Left lung (tissue), 10 donors: ENCODE measurements around the gene RAB4B. TPM values are rescaled to one million over a fixed set of nuclear protein-coding genes. Genes with fewer than 3 reads are reported as not detected.

Experiments
- ATAC-seq: fragments of 200-7000 bp; cut with Tn5 transposase; one replicate; pipeline ENCODE4 v1.9.1; 2020; ENCODE audit warnings: moderate library complexity
- DNase-seq, 4 donors: peaks; one replicate each; pipeline ENCODE4 v3.0.0-alpha.2; 2013 to 2020
- H3K27ac ChIP-seq, 2 donors: fragments of 200-600 bp; sonication (generic) in 1 of 2; one replicate each; pipeline versions ENCODE4 v1.5.0 to v1.8.0; 2020 to 2021
- H3K27me3 ChIP-seq, 2 donors: fragments of 200-600 bp; sonication (generic) in 1 of 2; one replicate each; pipeline versions ENCODE4 v1.5.0 to v1.8.0; 2020 to 2021
- H3K36me3 ChIP-seq, 2 donors: fragments of 200-600 bp; sonication (generic) in 1 of 2; one replicate each; pipeline versions ENCODE4 v1.5.0 to v1.8.0; 2020 to 2021
- H3K4me1 ChIP-seq, 2 donors: fragments of 200-600 bp; one replicate each; pipeline ENCODE4 v1.8.0; 2021
- H3K4me3 ChIP-seq, 2 donors: fragments of 200-600 bp; sonication (generic) in 1 of 2; one replicate each; pipeline versions ENCODE4 v1.5.0 to v1.8.0; 2020 to 2021; ENCODE audit warnings: mild to moderate bottlenecking in 1 of 2
- H3K9me3 ChIP-seq, 2 donors: fragments of 200-600 bp; sonication (generic) in 1 of 2; one replicate each; pipeline versions ENCODE4 v1.5.0 to v1.8.0; 2020 to 2021
- CTCF ChIP-seq, 2 donors: fragments of 200-600 bp; sonication (generic) in 1 of 2; IDR thresholded peaks; one replicate each; pipeline versions ENCODE4 v1.5.0 to v1.8.0; 2021; ENCODE audit warnings: antibody characterized with exemption in 2 of 2
- intact Hi-C, 2 donors: fragments of 100-400 bp; cut with DNase I; formaldehyde crosslinking; loops; one replicate each; pipeline versions ENCODE4 v1.11.2 to v1.14.2; 2022
- polyA plus RNA-seq, 6 donors: library from polyadenylated mRNA; unstranded; fragments of 120-200 nt; gene quantifications; one replicate each; pipeline ENCODE4 v1.2.1, GENCODE V29; 2013; ENCODE audit not compliant: insufficient read length in 6 of 6
- total RNA-seq, 2 donors: library from RNA; stranded (reverse); fragmentation: NEBNext Ultra II Directional; extraction: Animal tissue kit (Norgen Biotek cat#: 25700); gene quantifications; one replicate each; pipeline ENCODE4 v1.2.1, GENCODE V29; 2021
- donor health status: DM: no; HTN: yes; CAD: no.
- donor health status: DM: no; HTN: no; CAD: no.

Gene RAB4B
- total and polyA plus RNA-seq, 8 donors = 11.1 to 50.4 (median 13.3) TPM

GRCh38 chr19:40799558-40800338 lies 21.7 kb downstream of the RAB4B start:
- Histone ChIP-seq H3K4me1 (peaks cover 45 to 58% of the 10 kb centered on the region in 2 donors), H3K9me3 (no peaks in the 10 kb centered on the region), H3K4me3 (peak overlapping the region; percentile 58 to 96), H3K27me3 (no peaks in the 10 kb centered on the region), H3K27ac (peak overlapping the region; percentile 91 to 93), H3K36me3 (peaks cover 0 to 44% of the 10 kb centered on the region in 2 donors)
- TF ChIP-seq CTCF (IDR thresholded peaks at IDR 0.05) = no peak
- DNase-seq = peak in 3 of 4 donors; percentile 50 to 90 (median 68)
- intact Hi-C loops = no loop called here
- ATAC-seq = no peak

GRCh38 chr19:40800339-40800996 lies 22.4 kb downstream of the RAB4B start:
- Histone ChIP-seq H3K4me3 (peak overlapping the region; percentile 58 to 96), H3K4me1 (peaks cover 52 to 65% of the 10 kb centered on the region in 2 donors), H3K27ac (peak overlapping the region; percentile 91 to 93), H3K36me3 (peaks cover 0 to 52% of the 10 kb centered on the region in 2 donors), H3K9me3 (no peaks in the 10 kb centered on the region), H3K27me3 (no peaks in the 10 kb centered on the region)
- intact Hi-C loops = no loop called here
- TF ChIP-seq CTCF (IDR thresholded peaks at IDR 0.05) = no peak
- DNase-seq (no peak), ATAC-seq (no peak)

GRCh38 chr19:40800997-40801377 lies 22.9 kb downstream of the RAB4B start:
- intact Hi-C loops = no loop called here
- no peaks in the 10 kb centered on the region for H3K27me3 ChIP-seq
- DNase-seq (peak in 1 of 4 donors; percentile 80), ATAC-seq (no peak)
- H3K9me3 ChIP-seq = no peaks in the 10 kb centered on the region
- H3K36me3 ChIP-seq = peaks cover 0 to 52% of the 10 kb centered on the region in 2 donors
- TF ChIP-seq CTCF (IDR thresholded peaks at IDR 0.05) = no peak
- H3K4me1 ChIP-seq = peaks cover 57 to 71% of the 10 kb centered on the region in 2 donors
- peak overlapping the region; percentile 69 to 91 for H3K27ac ChIP-seq
- peak overlapping the region; percentile 58 to 96 for H3K4me3 ChIP-seq

GRCh38 chr19:40801426-40802299 lies 23.6 kb downstream of the RAB4B start:
- H3K27ac ChIP-seq = peak overlapping the region; percentile 69 to 91
- DNase-seq = peak in 1 of 4 donors; percentile 62
- peak; percentile 1 for ATAC-seq
- no peaks in the 10 kb centered on the region for H3K27me3 ChIP-seq
- no peak for TF ChIP-seq CTCF (IDR thresholded peaks at IDR 0.05)
- peaks cover 64 to 77% of the 10 kb centered on the region in 2 donors for H3K4me1 ChIP-seq
- H3K9me3 ChIP-seq = no peaks in the 10 kb centered on the region
- intact Hi-C loops = no loop called here
- H3K36me3 ChIP-seq = peaks cover 0 to 56% of the 10 kb centered on the region in 2 donors
- H3K4me3 ChIP-seq = peak overlapping the region; percentile 8 to 96
